GM12878 (cell line): Measurements from ENCODE around the gene HNRNPA0. TPM values are rescaled to one million over a fixed set of nuclear protein-coding genes. Genes with fewer than 3 reads are reported as not detected.

Experiments used
- ATAC-seq: fragments of 200-7000 bp; cut with Tn5 transposase; 3 replicates; pipeline ENCODE4 v1.9.1; 2020; ENCODE audit warnings: mild to moderate bottlenecking, moderate library complexity
- BruUV-seq: library from RNA; stranded (reverse); fragments of 400-500 nt; replicated peaks from 2 replicates; lab custom pipeline; 2021; lab: Mats Ljungman, UMichigan
- CTCF ChIA-PET: fragments of 300-600 bp; sonication (Branson Sonifier 250); formaldehyde crosslinking; extraction: SDS; loops from one replicate; lab custom pipeline; 2021; ENCODE audit warnings: inconsistent platforms; lab: Yijun Ruan, JAX
- POLR2A ChIA-PET: fragments of 350-600 bp; formaldehyde crosslinking; extraction: SDS; loops from one replicate; lab custom pipeline; 2021; ENCODE audit warnings: inconsistent platforms; lab: Charles Lee
- RAD21 ChIA-PET: fragments of 300-600 bp; sonication (Branson Sonifier 250); formaldehyde crosslinking; loops from one replicate; lab custom pipeline; 2023; ENCODE audit warnings: antibody characterized with exemption; ENCODE audit not compliant: unreplicated experiment; lab: Charles Lee
- SMC1A ChIA-PET: fragments of 300-600 bp; sonication (Branson Sonifier 250); formaldehyde crosslinking; loops from one replicate; lab custom pipeline; 2023; ENCODE audit not compliant: unreplicated experiment, uncharacterized antibody; lab: Charles Lee
- DNase-seq: peaks from one replicate; pipeline ENCODE4 v3.0.0-alpha.2; 2011; ENCODE audit warnings: low read depth, low spot score
- FAIRE-seq: peaks from 3 replicates; lab custom pipeline; 2011; peaks lifted over from hg19 to GRCh38; lab: Jason Lieb, UNC
- H2AFZ ChIP-seq: 2 replicates; pipeline ENCODE4 v1.6.0; 2011; ENCODE audit warnings: low read depth, low read length, control low read depth; ENCODE audit not compliant: control insufficient read depth
- H3K27ac ChIP-seq: 2 replicates; pipeline ENCODE4 v1.5.1; 2011; ENCODE audit warnings: control low read depth; ENCODE audit not compliant: control insufficient read depth, insufficient read depth
- H3K27me3 ChIP-seq, 2 experiments: replicated peaks in 1 of 2; 2 replicates each; pipeline versions ENCODE4 v1.6.0 to v1.6.1; 2011; ENCODE audit warnings: low read length in 1 of 2; ENCODE audit not compliant: control insufficient read depth in 2 of 2, insufficient read depth in 2 of 2
- H3K36me3 ChIP-seq, 2 experiments: 2 replicates each; pipeline ENCODE4 v1.5.1; 2011; ENCODE audit warnings: low read length in 1 of 2; ENCODE audit not compliant: control insufficient read depth in 2 of 2, insufficient read depth in 2 of 2
- H3K4me1 ChIP-seq: 2 replicates; pipeline ENCODE4 v1.6.1; 2011; ENCODE audit warnings: mild to moderate bottlenecking, low read length, moderate library complexity, mixed read lengths; ENCODE audit not compliant: control insufficient read depth, insufficient read depth
- H3K4me2 ChIP-seq: 2 replicates; pipeline ENCODE4 v1.6.0; 2011; ENCODE audit warnings: control low read depth; ENCODE audit not compliant: control insufficient read depth, insufficient read depth
- H3K4me3 ChIP-seq: fragments of 200-600 bp; sonication (generic); 2 replicates; pipeline ENCODE4 v1.5.1; 2016
- H3K79me2 ChIP-seq: 2 replicates; pipeline ENCODE4 v1.6.0; 2011; ENCODE audit warnings: low read length; ENCODE audit not compliant: control insufficient read depth, insufficient read depth
- H3K9ac ChIP-seq: 2 replicates; pipeline ENCODE4 v1.8.0; 2011; ENCODE audit warnings: low read length, control low read depth, mixed read lengths; ENCODE audit not compliant: control insufficient read depth, insufficient read depth
- H3K9me3 ChIP-seq: replicated peaks from 3 replicates; pipeline ENCODE4 v1.5.1; 2011; ENCODE audit warnings: mild to moderate bottlenecking, low read length; ENCODE audit not compliant: control insufficient read depth, insufficient read depth
- H4K20me1 ChIP-seq: 2 replicates; pipeline ENCODE4 v1.6.0; 2011; ENCODE audit not compliant: control insufficient read depth, insufficient read depth
- BCL11A ChIP-seq: IDR thresholded peaks from 2 replicates; pipeline ENCODE4 v1.6.1; 2011; ENCODE audit warnings: low read depth, low read length
- CEBPB ChIP-seq, 2 experiments: fragments of 150-350 bp in 1 of 2; IDR thresholded peaks; 2 replicates each; pipeline ENCODE4 v1.6.1; 2012 to 2014; ENCODE audit warnings: low read depth in 2 of 2, low read length in 2 of 2, borderline replicate concordance in 1 of 2, inconsistent platforms in 1 of 2
- ESRRA ChIP-seq: IDR thresholded peaks from 2 replicates; pipeline ENCODE4 v1.6.1; 2012; ENCODE audit warnings: mild to moderate bottlenecking, low read length, improper control_type of control experiment
- HDAC6 ChIP-seq: fragments of 200-600 bp; sonication (generic); IDR thresholded peaks from one replicate; pipeline ENCODE4 v1.8.0; 2017; ENCODE audit warnings: antibody characterized with exemption; ENCODE audit not compliant: unreplicated experiment
- JUNB ChIP-seq: IDR thresholded peaks from 2 replicates; pipeline ENCODE4 v1.6.1; 2016; ENCODE audit warnings: antibody characterized with exemption, mild to moderate bottlenecking
- KDM1A ChIP-seq: fragments of 200-600 bp; sonication (generic); IDR thresholded peaks from 2 replicates; pipeline ENCODE4 v1.6.1; 2016; ENCODE audit warnings: borderline replicate concordance
- KLF5 ChIP-seq: fragments of 450-650 bp; IDR thresholded peaks from 2 replicates; pipeline ENCODE4 v1.6.1; 2014; ENCODE audit warnings: mild to moderate bottlenecking; ENCODE audit not compliant: partially characterized antibody
- MEF2B ChIP-seq: fragments of 450-650 bp; IDR thresholded peaks from 2 replicates; pipeline ENCODE4 v1.6.1; 2018; ENCODE audit warnings: mild to moderate bottlenecking, moderate library complexity; ENCODE audit not compliant: partially characterized antibody, poor library complexity, severe bottlenecking
- NFIC ChIP-seq: IDR thresholded peaks from 2 replicates; pipeline ENCODE4 v1.6.1; 2012; ENCODE audit warnings: low read depth, mild to moderate bottlenecking, inconsistent platforms, low read length, moderate library complexity
- PAX5 ChIP-seq: IDR thresholded peaks from 2 replicates; pipeline ENCODE4 v1.6.1; 2011; ENCODE audit warnings: low read depth, low read length, borderline replicate concordance
- PML ChIP-seq: IDR thresholded peaks from 2 replicates; pipeline ENCODE4 v1.6.1; 2012; ENCODE audit warnings: low read length, inconsistent platforms
- RUNX3 ChIP-seq: IDR thresholded peaks from 2 replicates; pipeline ENCODE4 v1.6.1; 2012; ENCODE audit warnings: low read length, inconsistent platforms
- SMAD5 ChIP-seq: IDR thresholded peaks from 2 replicates; pipeline ENCODE4 v1.6.1; 2016; ENCODE audit warnings: antibody characterized with exemption, low read depth
- ZBTB33 ChIP-seq: fragments of 450-650 bp; IDR thresholded peaks from 2 replicates; pipeline ENCODE4 v1.6.1; 2017; ENCODE audit warnings: mild to moderate bottlenecking
- ZNF217 ChIP-seq: fragments of 450-650 bp; IDR thresholded peaks from 2 replicates; pipeline ENCODE4 v1.6.1; 2017; ENCODE audit warnings: antibody characterized with exemption, mild to moderate bottlenecking
- ZNF687 ChIP-seq: fragments of 450-650 bp; IDR thresholded peaks from 2 replicates; pipeline ENCODE4 v1.6.1; 2017; ENCODE audit warnings: mild to moderate bottlenecking, moderate library complexity
- WGBS: methylation state at CpG from one replicate; pipeline ENCODE4 v1.1.6; 2016; ENCODE audit warnings: low lambda C conversion rate; ENCODE audit not compliant: insufficient replicate concordance, insufficient coverage; ENCODE audit errors: missing lambda C conversion rate; 5-methylcytosine and 5-hydroxymethylcytosine counted together
- in situ Hi-C: fragments of 300-500 bp; cut with MboI; formaldehyde crosslinking; loops from 9 replicates; pipeline ENCODE4 v1.14.3; 2018; ENCODE audit warnings: mixed read lengths
- intact Hi-C: fragments of 100-400 bp; cut with micrococcal nuclease; formaldehyde crosslinking; loops from one replicate; pipeline ENCODE4 v1.14.2; 2022; ENCODE audit not compliant: unreplicated experiment
- polyA plus RNA-seq, 11 experiments: library from polyadenylated mRNA; depleted of rRNA in 4 of 11; unstranded in 6 of 11; stranded (reverse) in 5 of 11; fragments of >200 nt; fragmentation: Nextera tagmentation in 4 of 11; fragmentation: Illumina TruSeq in 1 of 11; extraction: Ambion mirVana in 4 of 11; extraction: Trizol in 1 of 11; gene quantifications; 1 replicate in 1 of 11; 2 replicates in 10 of 11; pipeline versions ENCODE4 v1.2.1 to v1.2.3, GENCODE V29; 2011 to 2016; ENCODE audit warnings: inconsistent platforms in 2 of 11, missing spikeins in 2 of 11, low read depth in 1 of 11
- total RNA-seq, 4 experiments: library from RNA; depleted of rRNA in 3 of 4; stranded (reverse); fragments of >200 nt in 3 of 4; fragmentation: Illumina TruSeq in 1 of 4; extraction: Trizol in 1 of 4; gene quantifications; 2 replicates each; pipeline versions ENCODE4 v1.2.1 to v1.2.3, GENCODE V29; 2013 to 2021

Gene HNRNPA0
- total and polyA plus RNA-seq, 10 of the 15 experiments (the other 5 are each of a cell fraction or from before 2014, with no cell fraction given) = 6.3 to 45.0 (median 12.5) TPM

- no peak for TF ChIP-seq KDM1A
- no peak for TF ChIP-seq BCL11A
- no peak for TF ChIP-seq NFIC
- no peak for TF ChIP-seq ESRRA
- no peak for TF ChIP-seq JUNB
Observed at GRCh38 chr5:137700282-137700680, 53.9 kb downstream of the HNRNPA0 start (continued).

- no TSS peak for BruUV-seq
- RAD21 ChIA-PET = no interaction called here
- TF ChIP-seq SMAD5 (no peak), CEBPB (IDR thresholded peaks at IDR 0.05; ENCODE audit: borderline replicate concordance in 1 of 2, low read depth in 2 of 2, low read length in 2 of 2) (no peak), KLF5 (no peak), HDAC6 (no peak), PAX5 (no peak), MEF2B (no peak), ZNF687 (no peak), ZBTB33 (no peak), RUNX3 (no peak), ZNF217 (no peak), PML (no peak)
Observed at GRCh38 chr5:137699336-137700281, 54.6 kb downstream of the HNRNPA0 start.

More at GRCh38 chr5:137699336-137700281, 54.6 kb downstream of the HNRNPA0 start:
- no peak overlapping the region for H3K4me3 ChIP-seq
- intact Hi-C loops = no loop called here
- CTCF ChIA-PET = interaction anchor here (1.0 kb wide), 1 partner anchor 33 kb away, joined by 3 read pairs; no protein-coding TSS in a partner anchor
- peaks cover 7% of the 10 kb centered on the region for H3K4me1 ChIP-seq
- no peak overlapping the region for H3K4me2 ChIP-seq
- in situ Hi-C loops = no loop called here
- no peaks in the 10 kb centered on the region for H3K9me3 ChIP-seq
- DNase-seq (no peak), ATAC-seq (no peak), FAIRE-seq (no peak)
- POLR2A ChIA-PET = interaction anchor here (0.6 kb wide), 1 partner anchor 41 kb away, joined by 3 read pairs; no protein-coding TSS in a partner anchor
- H2AFZ ChIP-seq = no peak overlapping the region
- WGBS = 74% methylated on average over 9 of the region's 9 CpGs
- H3K27ac ChIP-seq = no peak overlapping the region
- no peaks in the 10 kb centered on the region for H4K20me1 ChIP-seq
- H3K9ac ChIP-seq = no peak overlapping the region
- SMC1A ChIA-PET = interaction anchor here (0.7 kb wide), 1 partner anchor 8 kb away, joined by 3 read pairs; no protein-coding TSS in a partner anchor
- H3K36me3 ChIP-seq = no peaks in the 10 kb centered on the region
- H3K79me2 ChIP-seq = no peaks in the 10 kb centered on the region
- H3K27me3 ChIP-seq = no peaks in the 10 kb centered on the region
